Fibroblast of pulmonary artery (primary cell): ENCODE results near the gene EFCAB12.

Experiments
- DNase-seq: peaks from one replicate; pipeline ENCODE4 v3.0.0-alpha.2; 2010; ENCODE audit warnings: low read depth
- H3K4me3 ChIP-seq: replicated peaks from 2 replicates; pipeline ENCODE4 v1.5.1; 2011; ENCODE audit warnings: low read depth, mild to moderate bottlenecking, control low read depth, low read length, moderate library complexity
- TF ChIP-seq, protein P1 (sequence below): IDR thresholded peaks from 2 replicates; pipeline ENCODE4 v1.5.1; 2011; ENCODE audit warnings: mild to moderate bottlenecking, control low read depth, low read length, inconsistent platforms; ENCODE audit errors: missing control alignments

The EFCAB12 gene

DNA sequence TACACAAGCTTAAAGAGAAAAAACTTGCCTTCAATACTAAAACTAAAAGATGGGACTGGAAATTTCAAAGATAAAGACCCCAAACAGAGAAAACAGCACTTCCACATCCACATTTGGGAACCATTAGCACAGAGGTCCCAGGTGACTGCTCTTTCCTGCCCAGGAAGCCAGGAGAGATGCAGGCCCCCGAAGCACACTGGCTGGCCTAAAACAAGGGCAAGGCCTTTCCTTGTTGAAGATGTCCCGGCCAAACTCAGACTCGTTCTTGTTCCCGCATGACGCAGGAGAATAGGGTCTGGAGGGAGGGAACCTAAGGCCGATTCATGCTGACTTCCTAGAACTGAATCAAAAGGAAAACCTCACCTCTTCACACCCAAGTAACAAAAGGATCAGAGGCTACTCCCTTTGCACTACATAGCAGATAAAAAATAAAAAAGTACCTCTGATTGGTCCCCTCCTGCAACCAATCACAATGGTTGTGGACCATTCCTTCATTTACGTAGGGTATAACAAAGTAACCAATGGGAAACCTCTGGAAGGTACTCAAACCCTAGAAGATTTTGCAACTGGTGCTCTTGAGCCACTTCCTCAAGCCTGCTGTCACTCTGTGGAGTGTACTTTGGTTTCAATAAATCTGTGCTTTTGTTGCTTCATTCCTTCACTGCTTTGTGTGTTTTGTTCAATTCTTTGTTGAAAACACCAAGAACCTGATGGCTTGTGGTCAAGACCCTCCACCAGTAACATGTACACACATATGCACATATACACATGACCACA lies 48.7 kb downstream of the EFCAB12 start:
- DNase-seq = no peak
- TF ChIP-seq, protein P1, sequence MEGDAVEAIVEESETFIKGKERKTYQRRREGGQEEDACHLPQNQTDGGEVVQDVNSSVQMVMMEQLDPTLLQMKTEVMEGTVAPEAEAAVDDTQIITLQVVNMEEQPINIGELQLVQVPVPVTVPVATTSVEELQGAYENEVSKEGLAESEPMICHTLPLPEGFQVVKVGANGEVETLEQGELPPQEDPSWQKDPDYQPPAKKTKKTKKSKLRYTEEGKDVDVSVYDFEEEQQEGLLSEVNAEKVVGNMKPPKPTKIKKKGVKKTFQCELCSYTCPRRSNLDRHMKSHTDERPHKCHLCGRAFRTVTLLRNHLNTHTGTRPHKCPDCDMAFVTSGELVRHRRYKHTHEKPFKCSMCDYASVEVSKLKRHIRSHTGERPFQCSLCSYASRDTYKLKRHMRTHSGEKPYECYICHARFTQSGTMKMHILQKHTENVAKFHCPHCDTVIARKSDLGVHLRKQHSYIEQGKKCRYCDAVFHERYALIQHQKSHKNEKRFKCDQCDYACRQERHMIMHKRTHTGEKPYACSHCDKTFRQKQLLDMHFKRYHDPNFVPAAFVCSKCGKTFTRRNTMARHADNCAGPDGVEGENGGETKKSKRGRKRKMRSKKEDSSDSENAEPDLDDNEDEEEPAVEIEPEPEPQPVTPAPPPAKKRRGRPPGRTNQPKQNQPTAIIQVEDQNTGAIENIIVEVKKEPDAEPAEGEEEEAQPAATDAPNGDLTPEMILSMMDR = no peak
- no peak overlapping the region for H3K4me3 ChIP-seq

GRCh38 chr3:129378949-129379348 lies 49.5 kb downstream of the EFCAB12 start:
- H3K4me3 ChIP-seq = no peak overlapping the region
- no peak for DNase-seq
- TF ChIP-seq, protein P1 = no peak

DNA sequence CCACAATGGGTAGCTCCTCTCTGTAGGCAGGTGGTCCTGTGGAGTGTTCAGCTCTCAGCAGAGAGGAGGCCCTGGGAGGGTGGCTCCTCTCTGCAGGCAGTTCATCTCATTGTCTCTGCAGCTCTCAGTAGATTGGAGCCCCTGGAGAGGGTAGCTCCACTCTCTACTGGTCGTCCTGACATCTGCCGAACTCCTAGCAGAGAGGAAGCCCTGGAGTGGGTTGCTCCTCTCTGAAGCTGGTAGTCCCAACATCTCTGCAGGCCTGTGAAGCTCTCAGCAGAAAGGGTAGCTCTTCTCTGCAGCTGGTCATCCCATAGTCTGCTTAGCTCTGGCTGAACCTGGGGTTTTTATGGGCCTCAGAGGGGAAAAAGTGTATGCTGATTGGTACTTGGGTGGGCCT lies 50.8 kb downstream of the EFCAB12 start:
- H3K4me3 ChIP-seq = no peak overlapping the region
- TF ChIP-seq, protein P1 = no peak
- no peak for DNase-seq

DNA sequence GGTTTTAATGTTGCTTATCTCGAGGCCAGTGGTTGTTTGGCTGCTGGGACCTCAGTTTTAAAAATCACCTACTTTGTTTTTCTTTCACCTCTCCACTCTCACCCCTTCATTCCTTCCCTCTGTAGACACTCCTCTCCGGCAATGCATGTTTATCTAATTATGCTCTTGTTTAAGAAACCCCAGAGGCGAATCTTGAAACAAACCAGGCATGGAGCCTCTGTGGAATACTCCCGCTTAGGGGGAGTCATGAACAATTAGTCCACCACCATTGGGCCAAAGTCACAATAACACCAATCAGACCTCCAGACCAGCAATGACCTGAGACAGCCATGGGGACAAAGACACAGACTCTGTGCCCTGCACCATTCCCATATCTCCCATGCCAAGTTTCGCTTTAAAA lies 53.3 kb downstream of the EFCAB12 start:
- H3K4me3 ChIP-seq = no peak overlapping the region
- TF ChIP-seq, protein P1 = no peak
- no peak for DNase-seq

DNA sequence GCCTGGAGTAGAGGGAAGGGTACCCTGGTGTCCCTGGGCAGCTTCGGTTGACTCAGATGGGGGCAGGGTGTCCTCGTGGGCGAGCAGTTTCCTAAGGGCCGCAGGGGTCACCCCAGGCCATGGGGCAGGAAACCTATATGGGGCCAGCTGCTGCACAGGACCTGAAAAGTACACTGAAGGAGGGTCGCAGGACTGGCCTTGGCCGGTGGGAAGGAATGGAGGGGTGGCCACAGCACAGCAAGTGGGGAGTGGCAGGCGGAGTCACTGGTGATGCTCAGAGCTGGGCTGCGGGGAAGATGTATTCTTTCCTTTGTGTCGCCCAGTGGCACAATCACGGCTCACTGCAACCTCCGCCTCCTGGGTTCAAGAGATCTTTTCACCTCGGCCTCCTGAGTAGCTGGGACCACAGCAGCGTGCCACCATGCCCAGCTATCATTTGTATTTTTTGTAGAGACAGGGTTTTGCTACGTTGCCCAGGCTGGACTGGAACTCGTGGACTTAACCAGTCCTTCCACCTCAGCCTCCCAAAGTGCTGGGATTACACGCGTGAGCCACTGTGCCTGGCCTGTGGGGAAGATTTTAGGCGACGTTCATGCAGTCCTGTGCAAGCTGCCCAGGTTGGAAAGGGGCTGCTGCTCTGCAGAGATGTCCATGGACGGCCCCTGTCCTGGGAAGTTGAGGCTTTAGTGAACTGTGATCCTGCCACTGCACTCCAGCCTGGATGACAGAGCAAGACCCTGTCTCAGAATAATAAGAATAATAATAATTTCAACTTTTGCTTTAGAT lies 57.2 kb downstream of the EFCAB12 start:
- TF ChIP-seq, protein P1 = no peak
- DNase-seq = no peak
- no peak overlapping the region for H3K4me3 ChIP-seq

DNA sequence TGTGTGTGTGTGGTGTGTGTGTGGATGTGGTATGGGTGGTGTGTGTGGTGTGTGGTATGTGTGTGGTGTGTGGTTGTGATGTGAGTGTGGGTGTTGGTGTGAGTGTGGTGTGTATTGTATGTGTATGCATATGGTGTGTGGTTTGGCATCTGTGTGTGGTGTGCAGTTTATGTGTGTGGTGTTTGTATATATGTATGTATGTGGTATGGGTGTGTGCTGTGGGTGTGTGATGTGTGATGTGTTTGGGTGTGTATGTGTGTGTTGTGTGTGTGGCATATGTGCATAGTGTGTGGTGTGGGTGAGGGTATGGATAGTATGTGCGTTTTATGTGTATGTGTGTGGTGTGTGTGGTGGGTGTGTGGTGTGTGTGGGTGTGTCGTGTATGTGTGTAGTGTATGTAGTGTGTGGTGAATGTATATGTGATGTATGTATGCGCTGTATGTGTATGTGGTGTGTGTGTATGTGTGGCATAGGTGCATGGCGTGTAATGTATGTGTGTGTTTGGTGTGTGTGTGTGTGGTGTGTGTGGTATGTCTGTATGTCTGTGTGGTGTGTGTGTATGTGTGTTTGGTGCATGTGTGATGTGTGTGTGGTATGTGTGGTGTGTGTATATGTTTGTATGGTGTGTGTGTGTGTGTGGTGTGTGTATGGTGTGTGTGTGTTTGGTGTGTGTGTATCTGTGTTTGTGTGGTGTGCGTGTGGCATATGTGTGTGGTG lies 58.0 kb downstream of the EFCAB12 start:
- DNase-seq = no peak
- no peak overlapping the region for H3K4me3 ChIP-seq
- TF ChIP-seq, protein P1 = no peak
